ENCODE measurements around the gene FAM117B.

The FAM117B gene

GRCh38 chr2:202814226-202814625, 179.5 kb downstream of the FAM117B start:
- no peak for DNase-seq (ENCODE audit: low spot score)

GRCh38 chr2:202815548-202816360, 181.0 kb downstream of the FAM117B start:
- no peak for DNase-seq (ENCODE audit: low spot score)

GRCh38 chr2:202817771-202818170, 183.0 kb downstream of the FAM117B start:
- DNase-seq (ENCODE audit: low spot score) = no peak

GRCh38 chr2:202818321-202818720, 183.6 kb downstream of the FAM117B start:
- no peak for DNase-seq (ENCODE audit: low spot score)

Measured in iPS-NIHi11 (cell line).